IMR-90 (cell line): ENCODE results near the gene ZBP1.

Source experiments
- RFX5 ChIP-seq: IDR thresholded peaks from 2 replicates; pipeline ENCODE4 v1.8.0; 2012; ENCODE audit warnings: low read depth, mild to moderate bottlenecking, low read length, moderate library complexity
- USF2 ChIP-seq: fragments of 150-350 bp; IDR thresholded peaks from 2 replicates; pipeline ENCODE4 v1.6.1; 2017; ENCODE audit warnings: mild to moderate bottlenecking, antibody characterized with exemption, low read length, low read depth
- TF ChIP-seq, protein P1 (sequence below): conservative IDR thresholded peaks from 2 replicates; pipeline ENCODE4 v1.5.1; 2012; ENCODE audit warnings: mild to moderate bottlenecking, low read depth, low read length, improper control_type of control experiment

DNA sequence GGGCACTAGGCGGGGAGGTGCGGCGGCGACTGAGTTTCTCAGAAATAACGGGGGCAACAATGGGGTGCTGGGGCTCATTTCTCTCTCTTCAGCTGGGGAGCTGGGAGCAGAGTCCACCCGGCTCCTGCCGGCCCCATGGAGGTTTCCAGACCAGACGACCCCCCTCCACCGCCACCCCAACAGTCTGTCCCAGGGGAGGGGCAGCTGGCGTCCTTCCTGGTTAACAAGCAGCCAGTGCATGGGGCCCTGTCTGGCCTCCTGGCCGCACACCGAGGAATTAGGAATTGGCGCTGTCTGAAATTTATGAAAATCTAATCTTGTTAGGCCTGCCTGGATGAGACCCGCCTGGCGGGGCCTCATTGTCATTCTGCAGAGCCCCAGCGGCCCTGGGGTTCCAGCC lies 47.2 kb upstream of the ZBP1 start:
- TF ChIP-seq, protein P1, sequence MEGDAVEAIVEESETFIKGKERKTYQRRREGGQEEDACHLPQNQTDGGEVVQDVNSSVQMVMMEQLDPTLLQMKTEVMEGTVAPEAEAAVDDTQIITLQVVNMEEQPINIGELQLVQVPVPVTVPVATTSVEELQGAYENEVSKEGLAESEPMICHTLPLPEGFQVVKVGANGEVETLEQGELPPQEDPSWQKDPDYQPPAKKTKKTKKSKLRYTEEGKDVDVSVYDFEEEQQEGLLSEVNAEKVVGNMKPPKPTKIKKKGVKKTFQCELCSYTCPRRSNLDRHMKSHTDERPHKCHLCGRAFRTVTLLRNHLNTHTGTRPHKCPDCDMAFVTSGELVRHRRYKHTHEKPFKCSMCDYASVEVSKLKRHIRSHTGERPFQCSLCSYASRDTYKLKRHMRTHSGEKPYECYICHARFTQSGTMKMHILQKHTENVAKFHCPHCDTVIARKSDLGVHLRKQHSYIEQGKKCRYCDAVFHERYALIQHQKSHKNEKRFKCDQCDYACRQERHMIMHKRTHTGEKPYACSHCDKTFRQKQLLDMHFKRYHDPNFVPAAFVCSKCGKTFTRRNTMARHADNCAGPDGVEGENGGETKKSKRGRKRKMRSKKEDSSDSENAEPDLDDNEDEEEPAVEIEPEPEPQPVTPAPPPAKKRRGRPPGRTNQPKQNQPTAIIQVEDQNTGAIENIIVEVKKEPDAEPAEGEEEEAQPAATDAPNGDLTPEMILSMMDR = no peak
- TF ChIP-seq RFX5 (no peak), USF2 (no peak)
